Measurements from ENCODE around the gene SIRPB2.

- TF ChIP-seq CTCF (IDR thresholded peaks at IDR 0.05) (peak; percentile 76 to 83 (median 81)), POLR2A (IDR thresholded peaks at IDR 0.05; ENCODE audit: low read depth) (no peak), EP300 (IDR thresholded peaks at IDR 0.05) (no peak)
Observed at GRCh38 chr20:1437235-1437904, 53.9 kb downstream of the SIRPB2 start.
